OCI-M1 (cell line): Measurements from ENCODE around the gene SLC66A3.

Experiments used
- DNase-seq: peaks from one replicate; lab custom pipeline; 2025; lab: John Stamatoyannopoulos, UW

The SLC66A3 gene

GRCh38 chr2:11214770-11215169, 59.5 kb downstream of the SLC66A3 start:
- no peak for DNase-seq

- no peak for DNase-seq
These were observed 60.1 kb downstream of the SLC66A3 start for GRCh38 chr2:11215407-11215806.

GRCh38 chr2:11220445-11220844, 65.2 kb downstream of the SLC66A3 start:
- no peak for DNase-seq

GRCh38 chr2:11222845-11223244, 67.6 kb downstream of the SLC66A3 start:
- no peak for DNase-seq

- peak; percentile 74 for DNase-seq
These were observed 69.6 kb downstream of the SLC66A3 start for GRCh38 chr2:11224887-11225286.

- peak; percentile 10 for DNase-seq
These were observed 72.3 kb downstream of the SLC66A3 start for GRCh38 chr2:11227595-11227994.
